Breast epithelium (tissue), 3 donors: ENCODE measurements around the gene IFNL2.

ENCODE experiments used
- POLR2AphosphoS5 ChIP-seq, 3 donors: sonication (generic); formaldehyde crosslinking; IDR thresholded peaks; one replicate each; pipeline ENCODE4 v1.6.1; 2017; ENCODE audit warnings: antibody characterized with exemption in 3 of 3
- TF ChIP-seq, protein P1 (sequence below), 3 donors: fragments of 450-650 bp; IDR thresholded peaks; one replicate each; pipeline ENCODE4 v1.5.1; 2016 to 2017; ENCODE audit warnings: antibody characterized with exemption in 3 of 3, mild to moderate bottlenecking in 3 of 3, moderate library complexity in 3 of 3

- TF ChIP-seq, protein P1, sequence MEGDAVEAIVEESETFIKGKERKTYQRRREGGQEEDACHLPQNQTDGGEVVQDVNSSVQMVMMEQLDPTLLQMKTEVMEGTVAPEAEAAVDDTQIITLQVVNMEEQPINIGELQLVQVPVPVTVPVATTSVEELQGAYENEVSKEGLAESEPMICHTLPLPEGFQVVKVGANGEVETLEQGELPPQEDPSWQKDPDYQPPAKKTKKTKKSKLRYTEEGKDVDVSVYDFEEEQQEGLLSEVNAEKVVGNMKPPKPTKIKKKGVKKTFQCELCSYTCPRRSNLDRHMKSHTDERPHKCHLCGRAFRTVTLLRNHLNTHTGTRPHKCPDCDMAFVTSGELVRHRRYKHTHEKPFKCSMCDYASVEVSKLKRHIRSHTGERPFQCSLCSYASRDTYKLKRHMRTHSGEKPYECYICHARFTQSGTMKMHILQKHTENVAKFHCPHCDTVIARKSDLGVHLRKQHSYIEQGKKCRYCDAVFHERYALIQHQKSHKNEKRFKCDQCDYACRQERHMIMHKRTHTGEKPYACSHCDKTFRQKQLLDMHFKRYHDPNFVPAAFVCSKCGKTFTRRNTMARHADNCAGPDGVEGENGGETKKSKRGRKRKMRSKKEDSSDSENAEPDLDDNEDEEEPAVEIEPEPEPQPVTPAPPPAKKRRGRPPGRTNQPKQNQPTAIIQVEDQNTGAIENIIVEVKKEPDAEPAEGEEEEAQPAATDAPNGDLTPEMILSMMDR (IDR thresholded peaks at IDR 0.05), result no peak
- no peak for TF ChIP-seq POLR2AphosphoS5 (IDR thresholded peaks at IDR 0.05)
Measured at GRCh38 chr19:39299832-39300231, 31.6 kb downstream of the IFNL2 start.
